ENCODE data around the gene CD8B. TPM values are rescaled to one million over a fixed set of nuclear protein-coding genes. Genes with fewer than 3 reads are reported as not detected.

Gene CD8B
- total RNA-seq, 2 donors from 2014 or later, result 5.7 TPM; not detected in 1

DNA sequence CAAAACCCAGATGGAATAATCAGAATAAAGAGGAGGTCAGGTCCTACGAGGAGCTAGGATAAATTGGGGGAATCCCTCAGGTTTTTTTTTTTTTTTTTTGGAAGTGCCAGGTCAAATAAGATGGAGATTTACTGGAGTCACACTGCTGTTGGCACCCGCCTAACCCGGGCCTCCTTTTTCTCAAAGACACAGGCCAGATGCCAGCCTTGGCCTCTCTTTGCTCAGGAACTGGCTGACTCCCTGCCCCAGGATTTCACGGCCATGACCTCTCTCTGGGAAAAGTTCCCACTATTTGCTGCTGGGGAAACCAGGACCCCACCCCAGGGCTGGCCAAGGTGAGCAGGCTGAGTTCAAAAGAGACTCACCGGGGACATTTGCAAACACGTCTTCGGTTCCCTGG, 73.5 kb downstream of the CD8B start:
- H3K27ac ChIP-seq, result no peak overlapping the region
- no peak overlapping the region for H3K4me3 ChIP-seq
- 39 to 44% methylated on average over 7 of the region's 7 CpGs for WGBS, 2 donors
- intact Hi-C loops (cut with DNase I), result no loop called here
- ATAC-seq (no peak), DNase-seq (peak in 1 of 4 donors; percentile 23)
- no peaks in the 10 kb centered on the region for H3K36me3 ChIP-seq (replicated peaks in 1 of 2; ENCODE audit: insufficient read depth in 1 of 2, low read depth in 2 of 2)
- H3K9me3 ChIP-seq, result no peaks in the 10 kb centered on the region
- peaks cover 0 to 22% of the 10 kb centered on the region in 2 donors for H3K27me3 ChIP-seq
- H3K4me1 ChIP-seq, result peaks cover 28% of the 10 kb centered on the region
- TF ChIP-seq CTCF (IDR thresholded peaks at IDR 0.05), result no peak
- TF ChIP-seq POLR2A (IDR thresholded peaks at IDR 0.05), result no peak

- Histone ChIP-seq H3K27me3 (peaks cover 0 to 22% of the 10 kb centered on the region in 2 donors), H3K9me3 (no peaks in the 10 kb centered on the region), H3K4me1 (peaks cover 28% of the 10 kb centered on the region), H3K4me3 (no peak overlapping the region), H3K27ac (no peak overlapping the region), H3K36me3 (replicated peaks in 1 of 2; ENCODE audit: insufficient read depth in 1 of 2, low read depth in 2 of 2) (no peaks in the 10 kb centered on the region)
- 2% methylated on average over 2 of the region's 2 CpGs for WGBS, 2 donors
- ATAC-seq, result no peak
- peak in 1 of 4 donors; percentile 47 for DNase-seq
- intact Hi-C loops (cut with DNase I), result no loop called here
- TF ChIP-seq CTCF (IDR thresholded peaks at IDR 0.05), result no peak
- no peak for TF ChIP-seq POLR2A (IDR thresholded peaks at IDR 0.05)
Measured at GRCh38 chr2:86787736-86788135, 74.0 kb downstream of the CD8B start.

DNA sequence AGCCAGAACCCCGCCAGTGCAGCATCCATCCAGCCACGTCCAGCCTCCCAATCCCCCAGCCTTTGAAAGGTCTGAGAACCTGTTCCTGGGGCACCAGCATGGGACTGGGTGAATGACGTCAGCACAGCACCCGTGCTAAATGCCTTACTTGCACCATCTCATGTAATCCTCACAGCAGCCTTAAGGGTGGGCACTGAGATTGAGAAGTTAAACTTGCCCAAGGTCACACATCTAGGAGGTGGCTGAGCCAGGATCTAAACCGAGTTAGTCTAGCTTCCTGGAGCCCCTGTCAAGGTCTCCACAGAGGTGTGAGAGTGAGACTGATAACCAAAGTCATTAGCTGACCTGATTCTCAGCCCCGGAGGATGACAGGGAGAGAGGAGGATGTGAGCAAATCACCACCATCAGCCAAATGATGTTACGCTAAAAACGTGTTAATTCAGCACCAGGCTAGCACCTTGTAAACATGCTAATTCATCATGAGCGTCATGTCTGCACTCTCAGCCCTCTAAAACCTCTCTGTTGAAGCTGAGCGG, 75.6 kb downstream of the CD8B start:
- Histone ChIP-seq H3K9me3 (no peaks in the 10 kb centered on the region), H3K27ac (no peak overlapping the region), H3K36me3 (replicated peaks in 1 of 2; ENCODE audit: insufficient read depth in 1 of 2, low read depth in 2 of 2) (no peaks in the 10 kb centered on the region), H3K4me1 (peaks cover 22% of the 10 kb centered on the region), H3K4me3 (no peak overlapping the region), H3K27me3 (peaks cover 0 to 15% of the 10 kb centered on the region in 2 donors)
- intact Hi-C loops (cut with DNase I), result no loop called here
- no peak for ATAC-seq
- WGBS, 2 donors, result 41 to 49% methylated on average over 10 of the region's 10 CpGs
- DNase-seq, result no peak
- no peak for TF ChIP-seq POLR2A (IDR thresholded peaks at IDR 0.05)
- no peak for TF ChIP-seq CTCF (IDR thresholded peaks at IDR 0.05)

GRCh38 chr2:86785456-86785855, 76.2 kb downstream of the CD8B start:
- TF ChIP-seq CTCF (IDR thresholded peaks at IDR 0.05) (no peak), POLR2A (IDR thresholded peaks at IDR 0.05) (no peak)
- intact Hi-C loops (cut with DNase I), result no loop called here
- Histone ChIP-seq H3K4me3 (no peak overlapping the region), H3K27ac (no peak overlapping the region), H3K9me3 (no peaks in the 10 kb centered on the region), H3K27me3 (peaks cover 0 to 11% of the 10 kb centered on the region in 2 donors), H3K4me1 (peaks cover 18% of the 10 kb centered on the region), H3K36me3 (replicated peaks in 1 of 2; ENCODE audit: insufficient read depth in 1 of 2, low read depth in 2 of 2) (no peaks in the 10 kb centered on the region)
- WGBS, 2 donors, result 84 to 85% methylated on average over 9 of the region's 9 CpGs
- ATAC-seq (no peak), DNase-seq (no peak)

DNA sequence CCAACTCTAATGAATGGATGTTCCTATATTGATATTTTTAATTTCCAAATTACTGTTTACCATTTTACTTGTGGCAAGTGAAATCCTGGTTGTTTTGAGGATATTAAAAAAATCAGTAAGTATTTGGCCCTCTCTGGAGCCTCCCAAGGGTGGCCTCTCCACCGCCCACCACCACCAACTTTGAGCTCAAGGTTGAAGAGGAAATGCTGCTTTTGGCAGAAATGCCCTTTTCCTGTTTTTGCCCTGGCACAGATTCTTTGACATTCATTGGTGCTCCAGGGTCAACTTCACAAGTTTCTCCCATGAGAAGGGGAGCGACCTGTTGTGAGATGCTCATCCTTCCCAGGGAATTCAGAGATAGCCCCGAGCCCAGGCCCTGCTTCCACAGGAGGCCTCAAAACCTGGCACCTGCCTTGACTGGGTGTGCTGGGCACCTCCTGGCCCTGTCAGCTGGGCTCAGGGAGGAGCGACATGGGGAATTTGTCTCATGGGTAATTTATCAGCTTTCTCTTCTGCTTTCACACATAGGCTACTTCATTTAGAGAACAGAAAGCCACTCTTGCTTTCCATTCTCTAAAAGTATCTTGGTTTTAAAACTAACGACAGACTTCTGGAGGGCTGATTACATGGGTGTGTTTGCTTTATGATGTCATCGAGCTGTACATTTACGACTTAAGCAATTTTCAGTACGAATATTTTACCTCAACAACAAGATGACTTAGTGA, 77.9 kb downstream of the CD8B start:
- intact Hi-C loops (cut with DNase I), result no loop called here
- DNase-seq (no peak), ATAC-seq (no peak)
- Histone ChIP-seq H3K36me3 (replicated peaks in 1 of 2; ENCODE audit: insufficient read depth in 1 of 2, low read depth in 2 of 2) (no peaks in the 10 kb centered on the region), H3K4me1 (peaks cover 1% of the 10 kb centered on the region), H3K9me3 (no peaks in the 10 kb centered on the region), H3K27me3 (no peaks in the 10 kb centered on the region), H3K4me3 (no peak overlapping the region), H3K27ac (no peak overlapping the region)
- WGBS, 2 donors, result 57 to 61% methylated on average over 8 of the region's 8 CpGs
- TF ChIP-seq CTCF (IDR thresholded peaks at IDR 0.05) (no peak), POLR2A (IDR thresholded peaks at IDR 0.05) (no peak)

All from body of pancreas (tissue), 4 donors.